Right hindlimb (tissue), 1 donor: ENCODE results near the gene TMPRSS13.
"Not testable (repeated sequence)": the region's sequence is repeated elsewhere in the genome, so short reads cannot be mapped to it uniquely, and the experiment has no call there.

Experiments used
- DNase-seq: peaks from one replicate; pipeline ENCODE4 v3.0.0-alpha.2; 2018

TMPRSS13 gene

DNA sequence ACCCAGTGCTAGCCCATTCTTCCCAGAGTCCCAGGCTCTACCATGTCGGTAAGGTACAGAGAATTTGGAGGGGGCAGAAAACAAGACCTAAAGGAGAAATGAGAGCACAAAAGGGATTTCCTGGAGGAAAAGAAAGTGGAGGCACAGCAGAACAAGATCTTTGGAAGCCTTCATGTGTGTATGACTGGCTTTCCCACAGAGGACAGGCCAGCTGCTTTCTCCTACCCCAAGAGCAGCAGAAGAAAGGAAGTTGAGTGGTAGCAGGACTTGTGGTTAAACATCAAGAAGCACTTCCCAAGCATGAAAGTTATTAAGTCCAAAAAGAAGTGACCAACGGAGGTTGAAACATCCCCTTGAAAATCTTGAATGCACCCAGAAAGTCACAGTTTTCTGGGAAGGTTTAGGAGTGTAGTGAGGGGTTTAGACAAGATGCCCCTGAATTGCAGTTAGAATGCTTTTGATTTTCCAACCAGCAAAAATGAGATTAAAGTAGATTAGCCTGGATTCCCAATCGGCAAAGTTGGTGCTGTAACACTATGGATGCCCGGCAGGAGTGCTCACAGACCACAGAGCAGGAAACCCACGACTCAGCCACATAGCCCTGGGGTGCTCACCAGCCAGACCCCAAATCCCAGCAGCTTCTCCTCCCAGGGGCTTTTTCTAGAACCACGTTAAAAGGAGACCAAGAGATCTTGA, 608 bp downstream of the TMPRSS13 start:
- DNase-seq, result no peak

DNA sequence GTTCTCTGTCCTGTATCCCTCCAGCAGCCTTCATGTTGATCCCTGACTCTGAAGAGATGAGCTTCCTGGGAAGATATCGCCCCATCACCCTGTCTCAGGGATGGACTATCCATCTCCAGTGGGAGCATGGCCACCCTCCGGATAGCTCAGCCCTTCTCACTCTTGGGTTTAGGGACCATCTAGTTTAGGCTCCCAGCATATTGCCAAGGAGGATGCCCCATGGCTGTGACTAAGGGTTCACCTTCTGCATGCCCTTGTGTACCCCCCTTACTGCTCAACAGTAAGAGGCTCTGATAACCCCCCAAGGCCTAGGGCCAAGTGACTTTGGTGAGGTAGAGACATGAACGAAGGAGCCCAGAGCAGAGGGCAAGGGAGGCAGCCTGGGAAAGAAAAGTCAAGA, 1.3 kb downstream of the TMPRSS13 start:
- DNase-seq, result no peak

DNA sequence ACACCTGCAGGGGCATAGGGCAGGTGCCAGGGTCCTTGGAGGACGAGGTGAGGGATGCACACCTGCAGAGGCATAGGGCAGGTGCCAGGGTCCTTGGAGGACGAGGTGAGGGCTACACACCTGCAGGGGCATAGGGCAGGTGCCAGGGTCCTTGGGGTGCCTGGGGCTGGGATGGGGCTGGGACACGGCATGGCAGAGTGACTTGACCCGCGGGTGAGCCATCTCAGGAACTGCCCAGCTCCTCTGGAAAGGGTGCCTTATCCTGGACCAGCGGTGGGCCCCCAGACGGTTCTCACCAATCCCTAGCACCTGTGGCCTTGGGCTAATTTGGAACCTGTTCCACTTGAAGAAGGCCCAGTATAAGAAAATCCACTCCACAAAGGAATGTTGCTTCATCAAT, 3.0 kb downstream of the TMPRSS13 start:
- not testable (repeated sequence) for DNase-seq

DNA sequence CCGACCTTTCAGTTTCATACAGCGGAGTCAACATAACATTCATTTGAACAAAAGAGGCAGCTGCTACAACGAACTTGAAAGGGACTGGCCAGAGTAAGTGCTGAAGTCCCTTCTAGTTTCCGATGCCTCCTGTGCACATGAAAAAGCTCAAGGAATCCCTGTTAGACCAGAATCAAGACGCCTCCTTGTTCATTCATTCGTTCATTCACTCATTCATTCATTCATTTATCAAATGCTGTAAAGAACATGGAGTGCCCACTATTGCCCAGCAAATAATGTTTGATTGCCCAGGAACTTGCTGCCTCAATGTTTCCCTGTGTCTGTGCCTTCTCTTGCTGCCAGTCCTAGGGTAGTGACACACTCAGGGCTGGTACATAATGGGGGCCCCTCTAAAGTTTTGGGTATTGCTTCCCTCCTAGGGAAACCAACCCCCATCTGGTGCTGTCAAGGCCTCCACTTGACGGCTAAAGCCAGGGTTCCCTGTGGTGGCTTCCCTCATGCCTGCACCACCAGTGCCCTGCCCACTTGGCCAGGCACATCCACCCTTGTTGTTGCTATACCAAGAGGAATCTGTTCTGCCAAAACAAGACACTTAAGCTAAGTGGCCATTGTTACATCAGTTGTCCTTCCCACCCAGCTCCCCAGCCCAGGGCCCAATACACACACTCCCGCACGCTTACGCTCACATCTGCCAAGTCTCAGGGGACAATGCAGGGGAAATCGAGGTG, 3.8 kb downstream of the TMPRSS13 start:
- DNase-seq, result no peak

DNA sequence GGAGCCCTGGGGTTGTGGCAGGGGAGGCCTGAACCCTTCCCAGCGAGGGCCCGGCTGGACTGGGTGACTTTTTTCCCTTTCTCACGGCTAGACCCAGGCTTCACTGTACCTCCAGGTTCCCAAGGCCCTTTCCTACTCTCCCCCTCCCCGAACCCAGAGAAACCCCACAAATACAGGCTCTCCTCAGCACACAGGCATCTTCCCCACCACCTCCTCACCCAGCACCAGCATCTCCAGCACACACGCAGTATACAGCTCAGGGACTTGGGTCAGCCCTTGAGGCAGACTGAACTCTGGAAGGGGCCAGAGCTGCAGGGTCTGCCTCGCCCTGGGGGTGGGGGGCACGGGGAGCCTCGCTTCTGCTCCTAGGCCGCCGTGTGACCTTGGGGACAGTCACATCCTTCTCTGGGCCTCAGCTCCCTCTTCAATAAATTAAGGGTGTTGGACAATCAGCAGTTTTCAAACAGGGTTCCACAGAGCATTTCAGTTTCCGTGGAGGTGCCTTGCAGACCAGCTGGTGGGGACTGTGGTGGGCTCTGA, 4.5 kb downstream of the TMPRSS13 start:
- no peak for DNase-seq

DNA sequence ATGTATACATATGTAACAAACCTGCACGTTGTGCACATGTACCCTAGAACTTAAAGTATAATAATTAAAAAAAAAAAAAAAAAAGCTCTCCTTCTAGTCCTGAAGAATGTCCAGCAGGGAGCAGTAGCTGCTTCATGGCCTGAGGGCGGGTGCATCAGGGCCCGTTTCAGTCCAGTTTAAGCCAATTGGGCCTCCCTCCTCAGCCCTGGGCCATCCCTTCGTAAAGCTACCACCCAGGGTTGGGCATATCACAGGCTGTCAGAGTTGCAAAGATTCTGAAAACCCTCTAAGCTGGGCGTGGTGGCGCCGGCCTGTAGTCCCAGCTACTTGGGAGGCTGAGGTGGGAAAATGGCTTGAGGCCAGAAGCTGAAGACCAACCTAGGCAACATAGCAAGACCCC, 5.4 kb downstream of the TMPRSS13 start:
- DNase-seq, result no peak

DNA sequence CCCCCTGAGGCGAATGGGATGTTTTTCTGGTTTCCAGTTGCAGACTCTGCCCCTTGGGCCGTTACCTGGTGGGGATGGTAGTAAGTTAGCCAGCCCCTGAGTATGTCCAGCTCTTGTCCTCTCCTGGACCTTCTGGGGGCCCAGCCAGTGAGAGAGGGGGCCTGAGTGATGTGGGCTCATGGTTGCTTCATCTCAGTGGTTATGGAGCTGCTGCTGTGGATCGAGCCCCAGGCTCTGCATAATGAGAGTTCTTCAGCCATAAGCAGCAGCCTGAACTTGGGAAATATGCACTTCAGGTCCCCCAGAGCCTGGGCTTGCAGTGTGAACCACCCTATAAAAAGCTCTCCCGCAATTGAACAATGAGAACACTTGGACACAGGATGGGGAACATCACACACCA, 5.9 kb downstream of the TMPRSS13 start:
- DNase-seq, result no peak

DNA sequence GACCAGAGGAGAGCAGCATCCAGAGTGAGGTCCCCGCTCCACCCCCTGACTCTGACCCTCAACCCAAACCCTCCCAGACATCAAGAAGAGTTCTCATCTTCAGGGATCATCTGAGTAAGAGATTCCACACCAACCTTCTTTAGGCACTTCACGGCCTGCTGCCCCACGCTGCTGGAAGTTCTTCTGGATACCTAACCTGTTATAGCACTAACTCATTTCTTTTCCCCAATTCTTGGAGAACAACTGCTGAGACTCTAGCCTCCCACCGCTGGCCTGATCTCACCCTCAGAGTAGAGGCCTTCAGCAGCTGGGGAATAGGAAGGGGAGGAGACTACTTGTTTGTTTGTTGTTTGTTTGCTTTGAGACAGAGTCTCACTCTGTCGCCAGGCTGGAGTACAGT, 7.3 kb downstream of the TMPRSS13 start:
- no peak for DNase-seq

DNA sequence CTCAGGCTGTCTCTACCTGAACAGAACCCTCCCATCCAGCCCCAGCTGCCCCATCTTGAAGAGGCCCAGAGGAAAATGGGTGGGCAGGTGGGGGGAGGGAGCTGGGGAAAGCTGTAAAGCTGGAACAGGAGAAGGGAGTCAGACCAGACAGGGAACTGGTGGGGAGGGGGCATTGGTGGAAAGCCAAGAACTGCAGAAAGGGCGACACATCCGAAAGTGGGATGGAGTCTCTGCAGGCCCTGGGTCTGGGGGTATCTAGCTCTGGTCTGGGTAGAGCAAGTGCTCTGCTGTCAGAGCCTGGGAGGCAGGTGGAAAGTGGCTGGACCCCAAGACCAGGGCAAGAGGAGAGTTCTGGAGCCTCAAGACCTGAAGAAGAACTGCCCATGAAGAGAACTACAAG, 7.7 kb downstream of the TMPRSS13 start:
- no peak for DNase-seq

DNA sequence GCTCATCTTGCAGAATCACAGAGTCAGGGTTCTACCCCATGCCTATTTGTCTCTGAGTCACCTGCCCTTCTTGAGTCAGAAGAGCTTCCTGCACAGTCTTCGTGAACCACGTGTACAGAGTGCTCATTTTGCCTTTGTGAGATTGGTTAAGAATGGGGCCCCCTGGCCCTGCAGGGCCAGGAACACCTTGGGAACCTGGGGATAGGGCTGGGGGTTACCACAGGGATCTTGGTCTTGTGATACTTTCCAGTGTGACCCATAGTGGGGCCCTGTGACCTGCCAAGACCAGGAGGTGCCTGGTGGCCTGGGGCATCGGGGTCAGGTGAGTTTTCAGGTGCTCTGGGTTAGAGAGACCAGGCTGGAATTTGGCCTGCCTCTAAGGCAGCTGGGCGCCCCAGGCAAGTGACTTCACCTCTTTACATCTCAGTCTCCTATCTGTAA, 9.4 kb downstream of the TMPRSS13 start:
- DNase-seq, result no peak

DNA sequence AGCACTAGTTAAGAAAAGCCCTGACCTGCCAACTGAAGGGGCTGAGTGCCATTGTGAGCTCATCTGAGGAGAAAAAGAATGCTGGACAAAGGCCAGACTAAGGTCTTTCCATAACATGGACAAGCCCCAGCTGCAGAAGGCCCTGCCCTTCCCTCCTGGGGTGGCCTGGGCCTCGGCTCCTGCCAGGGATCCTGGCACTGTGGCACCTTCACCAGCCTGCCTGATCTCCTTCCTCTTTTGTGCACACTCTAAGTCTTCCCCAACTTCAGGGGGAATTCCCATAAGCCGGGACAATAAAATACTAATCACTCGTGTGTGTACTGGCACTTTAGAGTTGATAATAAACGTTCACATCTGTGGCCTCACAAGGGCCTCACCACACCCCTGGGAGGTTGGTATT, 9.9 kb downstream of the TMPRSS13 start:
- no peak for DNase-seq

DNA sequence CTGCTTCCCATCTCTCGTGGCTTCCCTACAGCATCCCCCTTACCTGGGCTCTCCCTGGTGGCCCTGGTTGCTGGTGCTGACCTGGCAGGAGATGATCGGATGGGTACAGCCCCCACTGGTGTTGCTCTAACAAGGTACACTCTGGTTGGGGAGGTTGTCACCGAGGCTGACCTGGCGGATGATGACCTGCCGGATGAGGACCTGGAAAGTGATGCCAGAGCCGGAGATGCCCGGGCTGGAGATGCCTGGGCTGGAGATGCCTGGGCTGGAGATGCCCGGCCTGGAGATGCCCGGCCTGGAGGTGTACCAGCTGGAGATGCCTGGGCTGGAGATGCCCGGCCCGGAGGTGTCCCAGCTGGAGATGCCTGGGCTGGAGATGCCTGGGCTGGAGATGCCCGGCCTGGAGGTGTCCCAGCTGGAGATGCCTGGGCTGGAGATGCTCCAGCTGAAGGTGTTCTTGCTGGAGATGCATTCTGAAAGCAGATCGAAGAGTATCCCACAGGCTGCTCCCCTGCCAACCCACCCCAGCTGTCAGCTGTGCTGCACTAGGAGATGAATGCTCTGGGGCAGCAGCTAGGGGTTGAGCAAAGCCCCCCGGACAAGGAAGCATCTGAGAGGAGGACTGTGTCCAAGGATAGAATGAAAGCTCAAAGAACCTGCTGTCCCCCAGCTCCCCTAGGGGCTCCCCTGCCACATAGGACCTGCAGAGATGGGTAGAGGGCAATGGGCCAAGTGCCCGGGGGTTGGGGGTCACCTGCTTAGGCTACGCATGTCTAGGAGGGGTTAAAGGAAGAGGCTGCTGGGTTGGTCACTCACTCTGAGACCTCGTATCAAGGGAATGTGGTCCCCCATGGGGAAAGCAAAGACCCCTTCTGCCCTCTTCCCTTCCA, 10.6 kb downstream of the TMPRSS13 start:
- DNase-seq, result no peak

DNA sequence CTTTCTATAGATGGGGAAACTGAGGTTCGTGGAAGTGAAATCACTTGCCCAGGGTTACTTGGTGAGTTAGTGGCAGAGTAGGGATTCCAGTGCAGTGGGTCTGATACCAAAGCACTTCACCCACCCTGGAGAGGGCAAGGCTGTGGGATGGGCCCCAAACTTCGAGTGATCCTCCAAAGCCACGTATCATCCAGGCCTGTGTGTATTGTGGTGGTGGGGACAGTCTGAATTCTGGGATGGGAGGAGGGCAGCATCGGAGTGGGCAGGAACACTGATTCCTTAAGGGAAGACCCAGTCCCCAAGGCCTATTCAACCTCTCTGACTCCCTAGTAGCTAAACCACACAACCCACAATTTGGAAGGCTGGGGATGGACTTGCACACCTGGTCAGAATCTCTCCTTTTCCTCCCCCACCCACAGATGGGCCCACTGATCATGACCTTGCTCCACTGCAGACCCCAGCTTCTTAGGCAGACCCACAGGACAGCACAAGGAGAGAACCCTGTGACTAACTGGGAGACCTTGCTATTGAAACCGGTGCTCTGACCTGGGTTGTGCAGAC, 11.5 kb downstream of the TMPRSS13 start:
- no peak for DNase-seq

DNA sequence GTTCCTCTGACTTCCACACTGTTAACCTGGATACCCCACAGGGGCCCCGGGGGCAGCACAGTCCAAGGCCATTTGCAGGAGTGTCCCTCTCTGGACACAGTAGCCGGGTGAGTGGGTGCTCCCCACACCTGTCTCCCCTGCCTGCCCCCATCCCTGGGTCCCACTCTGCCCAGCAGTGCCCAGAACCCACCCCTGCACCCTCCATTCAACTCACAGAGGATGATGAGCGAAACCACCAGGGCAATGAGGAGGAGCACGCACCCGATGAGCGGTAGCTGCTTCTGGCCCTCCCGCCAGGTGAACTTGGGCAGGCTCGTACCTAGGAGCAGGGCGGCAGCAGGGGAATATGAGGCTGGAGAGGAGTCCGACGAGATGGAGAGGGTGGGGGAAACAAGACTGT, 12.2 kb downstream of the TMPRSS13 start:
- no peak for DNase-seq

DNA sequence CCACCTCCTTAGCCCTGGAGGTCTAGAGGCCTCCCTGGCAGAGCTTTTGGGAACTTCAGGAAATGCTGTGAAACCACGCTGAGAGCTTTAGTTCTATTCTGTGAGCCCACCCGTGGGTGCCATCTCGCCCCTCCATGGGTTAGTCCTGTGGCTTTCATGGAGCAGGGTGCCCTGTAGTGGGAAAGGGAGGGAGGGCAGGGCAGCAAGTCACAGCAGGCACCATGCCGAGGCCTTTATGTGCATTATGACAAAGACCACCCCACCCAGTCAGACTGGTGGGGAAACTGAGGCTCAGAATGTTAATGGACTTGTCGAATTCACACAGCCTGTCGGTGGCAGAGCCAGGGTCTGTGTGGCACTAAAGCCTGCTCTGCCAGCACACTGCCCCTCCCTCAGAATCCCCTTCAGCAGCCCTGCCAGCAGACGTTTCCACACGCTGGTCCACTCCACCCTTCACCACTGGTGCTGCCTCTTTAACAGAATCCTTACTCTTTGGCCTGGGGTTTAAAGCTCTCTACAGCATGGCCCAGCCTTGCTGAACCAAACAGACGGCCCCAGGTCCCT, 13.4 kb downstream of the TMPRSS13 start:
- no peak for DNase-seq

DNA sequence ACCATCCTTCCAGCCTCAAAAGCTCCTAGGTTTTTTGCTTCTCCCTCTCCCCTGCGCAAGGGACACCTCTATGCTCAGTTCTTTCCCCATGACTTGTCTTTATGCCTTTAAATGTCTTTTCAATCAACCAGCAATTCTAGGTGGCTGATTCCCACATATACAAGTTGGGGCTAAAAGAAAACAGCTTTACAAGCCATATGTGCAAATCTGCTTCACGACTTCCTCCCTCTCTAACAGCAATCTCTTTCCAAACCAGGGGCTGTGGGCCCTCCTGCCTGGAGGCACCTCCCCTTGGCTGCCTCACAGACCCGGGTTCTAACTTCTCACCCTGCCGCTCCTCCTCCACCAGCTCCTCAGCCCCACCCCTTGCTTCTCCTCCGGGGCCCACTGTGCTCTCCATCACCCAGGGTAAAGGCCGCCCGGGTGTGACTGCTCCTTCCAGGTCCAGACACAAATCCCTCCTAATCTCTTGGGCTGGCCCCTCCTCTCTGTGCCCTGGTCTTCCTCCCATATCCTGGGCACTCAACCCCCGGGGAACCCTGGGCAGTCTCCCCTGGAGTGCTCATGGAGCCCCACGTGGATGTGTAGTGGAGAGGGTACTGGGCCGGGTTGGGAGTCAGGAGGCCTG, 14.1 kb downstream of the TMPRSS13 start:
- DNase-seq, result no peak

DNA sequence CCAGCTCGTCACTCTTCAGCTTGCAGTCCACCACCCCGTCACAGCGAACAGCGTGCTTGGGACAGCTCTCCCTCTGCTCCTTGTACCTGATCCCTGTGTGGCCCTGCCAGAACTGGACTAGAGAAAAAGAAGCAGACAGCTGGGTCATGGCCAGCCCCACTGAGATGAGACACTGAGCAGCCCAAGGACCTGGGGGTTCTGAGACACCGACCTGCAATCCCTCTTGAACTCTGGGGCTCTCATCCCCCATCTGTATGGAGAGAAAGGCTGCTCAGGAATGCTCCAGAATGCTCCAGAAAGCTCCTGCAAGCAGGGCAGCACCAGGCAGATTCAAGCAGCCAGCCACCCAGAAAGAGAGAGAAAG, 14.8 kb downstream of the TMPRSS13 start:
- no peak for DNase-seq

DNA sequence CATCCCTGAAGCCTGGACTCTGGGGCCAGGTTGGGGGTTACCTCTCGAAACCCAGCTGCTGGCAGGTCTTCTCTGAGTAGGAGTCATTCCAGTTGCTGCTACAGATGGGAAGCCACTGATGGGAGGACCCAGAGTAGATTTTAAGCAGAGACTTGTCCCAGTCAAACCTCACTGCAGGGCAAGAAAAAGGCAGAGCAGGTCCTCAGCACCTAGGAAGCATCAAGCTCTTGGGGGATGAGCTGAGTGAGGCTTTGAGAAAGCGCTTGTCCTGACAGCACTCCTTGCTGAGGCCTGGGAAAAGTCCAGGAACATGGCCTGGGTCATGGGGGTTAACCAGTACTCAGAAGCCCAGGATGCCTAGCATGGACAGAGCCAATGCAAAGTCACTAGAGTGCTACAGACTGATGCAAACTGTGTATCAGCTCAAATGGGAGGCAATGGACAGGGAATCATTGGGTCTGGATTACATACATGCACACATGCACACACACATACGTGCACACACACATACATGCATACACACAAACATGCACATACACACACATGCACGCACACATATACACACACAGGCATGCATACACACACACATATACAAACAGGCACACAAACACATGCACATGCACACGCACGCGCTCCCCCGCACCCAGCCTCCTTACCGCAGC, 15.3 kb downstream of the TMPRSS13 start:
- DNase-seq, result no peak

DNA sequence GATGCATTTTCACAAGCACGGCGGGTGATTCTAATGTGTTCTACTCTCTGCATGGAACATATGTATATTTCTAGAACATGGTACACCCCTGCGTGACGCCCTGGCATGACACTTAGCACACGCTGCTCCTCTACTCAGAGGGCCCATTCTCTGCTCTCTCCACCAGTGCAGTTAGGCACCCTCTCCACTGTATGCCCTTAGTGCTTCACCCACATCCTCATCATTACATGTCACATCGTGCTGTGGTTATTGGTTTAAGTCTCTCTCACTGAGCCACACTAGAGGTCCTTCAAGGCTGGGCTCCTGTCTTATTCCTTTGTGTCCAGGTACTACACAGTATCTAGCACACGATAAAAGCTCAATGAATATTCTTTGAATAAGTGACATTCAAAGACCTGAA, 16.7 kb downstream of the TMPRSS13 start:
- DNase-seq, result no peak

DNA sequence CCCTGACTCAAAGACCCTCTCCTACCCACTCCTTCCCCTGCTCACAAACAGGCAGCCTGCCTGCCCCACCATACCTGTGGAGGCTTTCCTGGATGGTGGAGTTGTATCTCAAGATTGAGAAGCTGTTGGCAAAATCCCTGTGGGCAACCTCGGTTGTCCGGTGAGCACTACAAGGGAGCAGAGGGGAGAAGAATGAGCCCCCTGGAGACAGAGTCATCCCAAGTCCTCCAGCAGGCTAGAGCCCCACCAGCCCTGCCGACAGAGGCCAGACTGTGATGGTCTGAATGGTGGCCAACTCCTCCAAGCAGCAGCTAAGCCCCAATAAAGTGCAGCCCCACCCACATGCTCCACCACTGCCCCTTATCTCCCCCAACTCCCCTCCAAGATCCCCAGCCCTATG, 17.5 kb downstream of the TMPRSS13 start:
- DNase-seq, result no peak

DNA sequence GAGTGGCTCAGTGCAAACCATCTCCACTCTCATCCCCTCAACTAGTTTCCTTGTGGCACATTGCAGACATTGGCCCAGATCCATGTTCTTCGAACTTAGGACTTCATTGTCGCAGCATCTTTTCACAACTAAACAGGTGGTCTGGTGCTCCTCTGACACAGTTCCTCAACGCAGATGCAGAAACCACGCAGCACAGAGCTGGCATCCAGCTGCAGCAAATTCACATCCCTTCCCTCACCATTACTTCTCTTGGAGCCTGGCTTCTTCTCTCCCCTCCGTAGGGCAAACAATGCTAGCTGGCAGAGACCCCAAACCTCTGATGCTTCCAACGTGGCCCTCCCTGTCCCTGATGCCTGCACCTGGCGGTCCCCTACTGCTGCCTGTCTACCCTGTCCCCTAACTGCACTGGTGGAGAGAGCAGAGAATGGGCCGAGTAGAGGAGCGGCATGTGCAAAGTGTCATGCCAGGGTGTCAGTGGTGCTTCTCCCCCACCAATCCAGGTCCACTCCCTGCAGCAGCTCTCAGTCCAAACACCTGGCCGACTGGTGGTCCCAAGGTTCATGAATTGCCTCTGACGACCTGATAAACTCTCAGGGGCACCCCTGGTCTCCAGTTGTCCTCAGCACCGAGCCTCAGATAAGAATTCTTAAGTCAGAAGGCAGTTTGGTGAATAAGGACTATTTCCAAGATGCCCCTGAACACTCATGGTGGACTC, 18.1 kb downstream of the TMPRSS13 start:
- no peak for DNase-seq
